GM18502 (cell line): Measurements from ENCODE around the gene PDYN.
"Not testable (repeated sequence)": the region's sequence is repeated elsewhere in the genome, so short reads cannot be mapped to it uniquely, and the experiment has no call there.

Experiments used
- ATAC-seq: cut with Tn5 transposase; IDR thresholded peaks from one replicate; pipeline ENCODE4 v1.9.1; 2021; ENCODE audit warnings: mild to moderate bottlenecking; ENCODE audit not compliant: unreplicated experiment, poor library complexity

Gene PDYN

GRCh38 chr20:1993986-1994385 lies at the start of gene PDYN:
Gene PDYN (minus strand): TSS chr20:1994058. CDS start chr20:1983084, 10,974 bp downstream.
- ATAC-seq: no peak

GRCh38 chr20:2042400-2042799 lies 48.5 kb upstream of the PDYN start:
- no peak for ATAC-seq

DNA sequence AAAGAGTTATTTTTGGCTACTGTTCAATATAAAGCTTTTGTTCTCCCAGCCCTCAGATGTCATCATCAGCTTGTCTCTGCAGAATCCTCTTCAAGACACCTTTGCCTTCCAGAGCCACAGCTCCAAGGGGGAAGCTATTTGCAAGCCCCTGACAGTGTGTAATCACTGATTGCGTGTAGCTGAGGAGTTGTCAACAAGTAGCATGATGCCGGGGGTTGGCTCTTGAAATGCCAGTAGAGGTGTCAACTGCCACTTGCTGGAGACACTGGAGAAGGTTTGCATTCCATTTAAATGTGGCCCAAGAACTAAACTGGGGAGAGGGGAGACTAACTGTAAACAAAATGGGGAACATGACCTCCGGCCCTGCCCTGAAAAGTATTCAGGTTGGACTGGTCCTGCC lies 44.3 kb upstream of the PDYN start:
- no peak for ATAC-seq

GRCh38 chr20:2037296-2037914 lies 43.5 kb upstream of the PDYN start:
- no peak for ATAC-seq

DNA sequence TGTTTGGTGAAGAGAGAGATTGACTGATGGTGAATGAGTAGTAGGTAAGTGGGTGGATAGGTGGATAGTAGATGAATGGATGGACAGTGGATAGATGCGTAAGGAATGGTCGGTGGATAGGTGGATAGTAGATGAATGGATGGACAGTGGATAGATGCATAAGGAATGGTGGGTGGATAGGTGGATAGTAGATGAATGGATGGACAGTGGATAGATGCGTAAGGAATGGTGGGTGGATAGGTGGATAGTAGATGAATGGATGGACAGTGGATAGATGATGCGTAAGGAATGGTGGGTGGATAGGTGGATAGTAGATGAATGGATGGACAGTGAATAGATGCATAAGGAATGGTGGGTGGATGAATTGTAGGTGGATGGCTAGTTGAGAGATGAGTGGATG lies 42.5 kb upstream of the PDYN start:
- ATAC-seq: not testable (repeated sequence)

GRCh38 chr20:2032168-2032567 lies 38.3 kb upstream of the PDYN start:
- no peak for ATAC-seq

DNA sequence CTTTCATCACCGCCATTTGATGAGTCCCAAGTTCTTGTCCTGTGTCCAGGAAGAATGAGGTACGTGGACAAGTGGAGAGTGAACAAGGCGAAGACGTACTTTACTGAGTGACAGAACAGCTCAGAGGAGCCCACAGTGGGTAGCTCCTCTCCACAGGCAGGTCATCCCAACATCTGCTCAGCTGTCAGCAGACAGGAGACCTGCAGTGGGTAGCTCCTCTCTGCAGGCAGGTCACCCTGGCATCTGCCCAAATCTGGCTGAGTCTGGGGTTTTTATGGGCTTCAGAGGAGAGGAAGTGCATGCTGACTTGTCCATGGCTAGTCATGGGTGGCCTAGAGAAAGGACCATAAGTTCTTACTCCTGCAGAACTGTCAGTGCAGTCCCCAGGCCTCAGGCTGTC lies 32.7 kb upstream of the PDYN start:
- ATAC-seq: no peak

GRCh38 chr20:2026004-2026403 lies 32.1 kb upstream of the PDYN start:
- no peak for ATAC-seq

GRCh38 chr20:2023151-2023550 lies 29.3 kb upstream of the PDYN start:
- no peak for ATAC-seq

DNA sequence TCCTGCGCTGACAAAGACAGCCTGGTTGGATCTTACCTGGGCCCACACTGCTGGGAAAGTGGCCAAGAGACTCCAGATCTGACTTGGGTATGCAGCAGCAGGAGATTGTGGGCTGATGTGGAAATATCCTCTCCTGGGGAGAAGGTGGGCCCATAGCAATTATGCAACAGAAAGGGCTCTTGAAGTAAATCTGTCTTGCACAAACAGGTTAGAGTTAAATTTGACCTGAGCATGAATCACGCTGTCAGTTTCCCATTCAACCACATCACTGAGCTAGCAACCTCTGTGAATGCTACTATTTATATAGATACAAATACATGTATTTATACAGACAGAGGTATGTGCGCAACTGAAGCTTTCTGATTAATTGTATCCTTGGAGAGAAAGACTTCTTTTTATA lies 28.3 kb upstream of the PDYN start:
- no peak for ATAC-seq

- ATAC-seq: no peak
Measured at GRCh38 chr20:2010533-2010932, 16.7 kb upstream of the PDYN start.

GRCh38 chr20:2006452-2007361 lies 12.8 kb upstream of the PDYN start:
- no peak for ATAC-seq

DNA sequence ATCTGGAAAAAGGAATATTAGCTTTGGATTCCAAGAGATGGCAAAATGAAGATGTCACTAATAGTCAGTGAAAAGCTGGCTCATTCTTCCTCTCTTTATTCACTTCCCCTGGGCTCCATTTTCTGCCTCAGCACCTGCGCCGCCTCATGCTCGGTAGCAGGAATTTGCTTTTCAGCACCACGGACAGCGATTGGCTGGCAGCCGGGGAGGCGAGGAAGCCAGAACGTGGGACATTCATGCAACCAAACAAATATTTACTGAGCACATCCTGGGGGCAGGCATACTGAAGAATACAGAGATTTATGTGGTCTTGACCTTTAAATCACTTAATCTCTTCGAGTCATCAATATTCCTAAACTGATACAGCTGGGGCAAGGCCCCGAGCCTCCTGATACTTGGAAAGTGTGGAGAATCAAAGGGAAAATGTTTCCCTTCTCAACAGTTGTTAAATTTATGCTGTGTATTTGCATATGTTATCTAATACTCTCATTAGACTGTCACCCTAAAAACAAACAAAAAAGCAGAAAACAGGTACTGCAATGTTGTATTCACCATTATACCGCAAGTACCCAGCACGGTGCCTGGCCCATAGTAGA lies 12.1 kb upstream of the PDYN start:
- ATAC-seq: no peak

DNA sequence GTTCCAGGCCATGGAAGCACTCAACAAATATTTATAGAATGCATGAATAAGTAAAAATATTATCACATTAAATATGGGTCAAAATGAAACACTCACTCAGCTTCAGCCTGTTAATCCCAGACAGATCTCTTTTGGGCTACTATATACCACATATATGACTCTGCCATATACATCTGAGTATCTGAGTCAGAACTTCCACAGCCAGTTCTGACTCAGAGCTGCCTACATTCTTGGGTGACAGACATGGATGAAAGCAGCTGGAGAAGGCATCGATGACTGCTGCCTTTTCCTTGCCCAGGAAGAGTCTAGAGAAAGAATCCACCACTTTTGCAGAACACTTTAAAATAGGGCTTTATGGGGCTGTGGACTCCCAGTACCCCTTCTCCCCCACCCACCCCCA lies 11.5 kb upstream of the PDYN start:
- no peak for ATAC-seq

- ATAC-seq: no peak
Measured at GRCh38 chr20:2004171-2004570, 10.3 kb upstream of the PDYN start.

DNA sequence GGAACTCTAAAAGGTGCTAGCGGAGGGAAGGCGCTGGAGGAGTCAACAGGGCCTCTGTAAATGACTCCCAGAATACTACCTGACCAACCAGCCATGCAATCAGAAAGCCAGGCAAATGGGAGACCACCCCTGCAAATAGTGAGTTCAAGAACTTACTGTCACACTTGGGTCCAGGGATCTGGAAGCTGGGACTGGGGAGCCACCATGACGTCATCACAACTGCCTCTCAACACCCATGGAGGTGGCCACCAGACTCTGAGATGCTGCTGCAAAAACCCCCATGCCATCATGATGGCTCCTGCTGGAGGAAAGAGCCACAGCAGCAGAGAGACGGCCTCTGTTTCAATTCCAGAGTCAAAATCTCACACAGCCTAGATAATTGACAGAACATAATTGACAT lies 8.5 kb upstream of the PDYN start:
- no peak for ATAC-seq

GRCh38 chr20:2001119-2001518 lies 7.3 kb upstream of the PDYN start:
- no peak for ATAC-seq

GRCh38 chr20:2000285-2000684 lies 6.4 kb upstream of the PDYN start:
- ATAC-seq: no peak

DNA sequence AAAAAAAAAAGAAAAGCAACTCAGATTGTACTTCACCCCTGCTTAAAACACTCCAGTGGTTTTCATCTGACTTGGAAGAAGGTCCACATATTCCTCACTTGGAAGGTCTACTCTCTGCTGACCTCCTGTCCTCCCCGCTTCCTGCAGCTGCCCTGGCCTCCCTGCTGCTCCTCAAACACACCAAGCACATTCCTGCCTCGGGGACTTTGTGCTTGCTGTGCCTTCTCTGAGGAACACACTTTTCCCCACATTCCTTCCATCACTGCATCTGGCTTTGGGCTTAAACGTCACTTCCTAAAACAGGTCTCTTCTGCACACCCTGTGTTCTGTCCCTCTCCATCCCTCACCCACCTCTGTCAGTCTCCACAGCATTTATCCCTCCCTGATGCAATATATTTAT lies 4.9 kb upstream of the PDYN start:
- ATAC-seq: no peak

DNA sequence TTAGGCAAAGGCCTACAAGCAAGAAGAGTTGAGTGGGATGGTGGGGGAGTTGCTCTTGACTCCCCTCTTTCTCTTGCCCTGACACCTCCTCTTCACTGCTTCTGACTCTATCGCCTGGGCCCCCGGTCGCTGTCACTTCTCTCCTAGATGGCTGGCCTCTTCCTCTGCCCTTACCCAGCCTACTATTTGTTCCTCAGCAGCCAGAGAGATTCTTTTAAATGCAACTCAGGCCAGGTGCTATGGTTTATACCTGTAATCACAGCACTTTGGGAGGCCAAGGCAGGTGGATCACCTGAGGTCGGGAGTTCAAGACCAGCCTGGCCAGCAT lies 4.3 kb upstream of the PDYN start:
- no peak for ATAC-seq

DNA sequence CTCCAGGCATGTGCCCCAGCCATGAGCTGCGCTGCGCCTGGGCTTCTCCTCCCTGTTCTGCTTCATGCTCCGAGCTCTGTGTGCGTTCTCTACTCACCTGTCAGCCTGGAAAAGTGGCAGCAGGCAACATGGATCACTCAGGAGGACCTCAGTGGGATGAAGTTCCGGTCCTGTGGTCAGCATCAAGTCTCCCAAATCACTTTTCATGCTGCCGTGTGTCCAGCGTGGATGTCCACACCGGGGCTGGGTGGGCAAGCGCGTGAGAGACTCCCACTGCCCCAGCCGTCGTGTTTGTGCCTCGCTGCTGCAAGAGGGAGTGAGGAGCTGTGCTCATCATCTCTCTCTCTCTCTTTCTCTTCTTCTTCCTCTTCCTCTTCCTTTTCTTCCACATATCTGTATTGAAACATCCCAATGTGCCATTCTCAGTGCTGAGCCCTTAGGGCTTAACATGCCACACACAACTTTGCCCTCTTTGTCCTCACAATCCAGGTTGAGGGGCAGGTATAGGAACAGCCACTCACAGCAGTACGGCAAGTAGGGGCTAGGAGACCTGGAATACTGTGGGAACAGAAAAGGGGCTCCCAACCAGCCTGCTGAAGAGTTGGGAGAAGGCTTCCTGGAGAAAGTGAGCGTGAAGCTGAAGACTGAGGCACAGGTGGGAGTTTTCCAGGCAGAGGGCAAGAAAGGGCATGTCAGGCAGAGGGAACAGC lies 3.8 kb upstream of the PDYN start:
- ATAC-seq: no peak
